Right atrium auricular region (tissue), 2 donors: ENCODE results near the gene PPP1R16B. TPM values are rescaled to one million over a fixed set of nuclear protein-coding genes. Genes with fewer than 3 reads are reported as not detected.
A peak's percentile ranks its signal among the peaks of the same experiment; 100 is the strongest.
"Not testable (repeated sequence)": the region's sequence is repeated elsewhere in the genome, so short reads cannot be mapped to it uniquely, and the experiment has no call there.

Experiments used
- DNase-seq: peaks from one replicate; pipeline ENCODE4 v3.0.0-alpha.2; 2019; ENCODE audit warnings: low spot score
- H3K27ac ChIP-seq, 2 donors: fragments of 200-600 bp; sonication (generic); 1 replicate in 1 of 2; 2 replicates in 1 of 2; pipeline ENCODE4 v1.5.1; 2016 to 2019
- H3K27me3 ChIP-seq, 2 donors: fragments of 200-600 bp; sonication (generic); one replicate each; pipeline versions ENCODE4 v1.5.1 to v1.6.0; 2017 to 2019
- H3K36me3 ChIP-seq: fragments of 200-600 bp; sonication (generic); one replicate; pipeline ENCODE4 v1.5.1; 2016
- H3K4me1 ChIP-seq, 2 donors: fragments of 200-600 bp; sonication (generic); one replicate each; pipeline versions ENCODE4 v1.5.1 to v1.6.0; 2017 to 2019
- H3K4me3 ChIP-seq, 2 donors: fragments of 200-600 bp; sonication (generic); 1 replicate in 1 of 2; 2 replicates in 1 of 2; pipeline ENCODE4 v1.5.1; 2017 to 2019; ENCODE audit warnings: mild to moderate bottlenecking in 1 of 2, moderate library complexity in 1 of 2
- H3K9me3 ChIP-seq, 2 donors: fragments of 200-600 bp; sonication (generic); one replicate each; pipeline ENCODE4 v1.5.1; 2019
- CTCF ChIP-seq, 2 donors: fragments of 200-600 bp; sonication (generic); IDR thresholded peaks; one replicate each; pipeline ENCODE4 v1.5.1; 2019; ENCODE audit warnings: antibody characterized with exemption in 2 of 2
- total RNA-seq, 2 donors: library from RNA; depleted of rRNA; stranded (reverse); fragments of >200 nt; gene quantifications; one replicate each; pipeline ENCODE4 v1.1.0, GENCODE V29; 2016

Gene PPP1R16B
- total RNA-seq, 2 donors from 2014 or later, result 0.96 to 6.6 TPM

DNA sequence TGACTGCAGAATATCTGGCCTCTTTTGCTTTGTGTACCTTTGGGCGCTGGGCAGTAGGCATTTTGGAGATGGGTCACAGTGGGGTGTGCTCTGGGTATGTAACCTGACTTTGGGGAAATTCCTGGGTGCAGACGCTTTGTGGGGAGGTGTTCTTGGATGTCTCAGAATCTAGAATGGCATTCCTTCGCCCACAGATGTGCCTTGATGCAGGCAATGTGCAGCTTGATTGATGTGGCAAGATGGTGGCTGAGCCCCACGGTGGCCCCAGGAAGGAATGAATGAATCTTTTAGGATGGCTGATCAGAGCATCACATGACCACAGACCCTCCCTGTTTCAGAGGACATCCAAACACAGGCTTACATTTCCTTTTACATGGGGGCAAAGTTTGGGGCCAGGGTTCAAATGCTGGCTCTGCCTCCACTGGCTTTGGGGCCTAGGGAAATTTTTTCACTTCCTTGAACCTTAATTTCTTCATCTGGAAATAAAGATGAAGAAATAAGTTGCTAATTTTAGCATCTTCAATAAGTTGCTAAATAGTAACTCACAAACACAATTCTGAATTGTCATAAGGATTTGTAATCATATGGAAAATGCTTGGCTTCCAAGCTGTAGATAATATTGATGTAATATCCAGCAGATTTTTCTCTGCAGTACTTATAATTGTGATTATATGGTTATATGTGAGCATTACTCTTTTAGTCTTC is 5.6 kb downstream of the PPP1R16B start:
- Histone ChIP-seq H3K9me3 (no peaks in the 10 kb centered on the region), H3K36me3 (no peaks in the 10 kb centered on the region), H3K27me3 (peaks cover 5 to 6% of the 10 kb centered on the region in 2 donors), H3K4me3 (no peak overlapping the region), H3K4me1 (peaks cover 0 to 16% of the 10 kb centered on the region in 2 donors), H3K27ac (no peak overlapping the region)
- no peak for DNase-seq
- no peak for TF ChIP-seq CTCF (IDR thresholded peaks at IDR 0.05)

DNA sequence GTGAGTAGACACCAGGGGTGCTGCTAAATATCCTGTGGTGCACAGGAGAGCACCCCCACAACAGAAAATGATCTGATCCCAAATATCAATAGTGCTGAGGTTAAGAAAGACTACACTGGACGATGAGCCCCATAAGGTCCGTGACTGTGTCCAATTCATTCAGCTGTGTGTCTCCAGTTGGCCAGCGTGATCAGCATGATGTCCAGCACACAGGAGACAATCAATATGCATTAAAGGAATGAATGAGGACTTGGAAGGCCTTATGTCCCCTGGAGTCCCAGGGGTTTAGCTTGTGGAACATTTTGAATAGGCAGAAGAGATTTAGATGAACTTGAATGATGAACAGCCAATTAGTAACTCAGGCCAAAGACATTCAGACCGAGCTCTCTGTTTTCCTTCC is 6.3 kb downstream of the PPP1R16B start:
- H3K36me3 ChIP-seq, result no peaks in the 10 kb centered on the region
- H3K9me3 ChIP-seq, result no peaks in the 10 kb centered on the region
- H3K27ac ChIP-seq, result peak overlapping the region in 1 of 2 donors; percentile 29
- H3K4me3 ChIP-seq, result no peak overlapping the region
- H3K4me1 ChIP-seq, result peaks cover 0 to 9% of the 10 kb centered on the region in 2 donors
- peaks cover 0 to 2% of the 10 kb centered on the region in 2 donors for H3K27me3 ChIP-seq
- DNase-seq, result no peak
- TF ChIP-seq CTCF (IDR thresholded peaks at IDR 0.05), result no peak

DNA sequence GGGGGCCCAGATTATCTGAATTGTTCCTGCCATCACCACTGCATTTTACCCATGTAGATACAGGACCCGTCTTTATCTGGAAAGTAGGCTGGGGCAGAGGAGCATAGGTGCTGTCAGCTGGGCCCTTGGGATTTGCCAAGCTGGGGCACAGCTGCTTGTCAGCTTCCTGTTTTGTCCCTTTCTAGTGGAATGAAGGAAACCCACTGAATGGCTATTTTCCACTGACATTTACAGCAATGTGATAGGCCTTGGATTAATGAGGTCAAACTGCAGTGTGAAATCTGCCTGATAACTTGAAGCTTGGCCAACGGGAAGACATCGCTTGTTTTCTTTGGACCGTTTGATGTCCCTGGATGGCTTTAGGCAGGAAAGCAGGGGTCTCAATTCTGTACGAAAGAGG is 6.7 kb downstream of the PPP1R16B start:
- H3K9me3 ChIP-seq, result no peaks in the 10 kb centered on the region
- no peaks in the 10 kb centered on the region for H3K36me3 ChIP-seq
- H3K4me3 ChIP-seq, result no peak overlapping the region
- peaks cover 0 to 6% of the 10 kb centered on the region in 2 donors for H3K4me1 ChIP-seq
- no peak for DNase-seq
- H3K27me3 ChIP-seq, result no peaks in the 10 kb centered on the region
- peak overlapping the region in 1 of 2 donors; percentile 29 for H3K27ac ChIP-seq
- no peak for TF ChIP-seq CTCF (IDR thresholded peaks at IDR 0.05)

DNA sequence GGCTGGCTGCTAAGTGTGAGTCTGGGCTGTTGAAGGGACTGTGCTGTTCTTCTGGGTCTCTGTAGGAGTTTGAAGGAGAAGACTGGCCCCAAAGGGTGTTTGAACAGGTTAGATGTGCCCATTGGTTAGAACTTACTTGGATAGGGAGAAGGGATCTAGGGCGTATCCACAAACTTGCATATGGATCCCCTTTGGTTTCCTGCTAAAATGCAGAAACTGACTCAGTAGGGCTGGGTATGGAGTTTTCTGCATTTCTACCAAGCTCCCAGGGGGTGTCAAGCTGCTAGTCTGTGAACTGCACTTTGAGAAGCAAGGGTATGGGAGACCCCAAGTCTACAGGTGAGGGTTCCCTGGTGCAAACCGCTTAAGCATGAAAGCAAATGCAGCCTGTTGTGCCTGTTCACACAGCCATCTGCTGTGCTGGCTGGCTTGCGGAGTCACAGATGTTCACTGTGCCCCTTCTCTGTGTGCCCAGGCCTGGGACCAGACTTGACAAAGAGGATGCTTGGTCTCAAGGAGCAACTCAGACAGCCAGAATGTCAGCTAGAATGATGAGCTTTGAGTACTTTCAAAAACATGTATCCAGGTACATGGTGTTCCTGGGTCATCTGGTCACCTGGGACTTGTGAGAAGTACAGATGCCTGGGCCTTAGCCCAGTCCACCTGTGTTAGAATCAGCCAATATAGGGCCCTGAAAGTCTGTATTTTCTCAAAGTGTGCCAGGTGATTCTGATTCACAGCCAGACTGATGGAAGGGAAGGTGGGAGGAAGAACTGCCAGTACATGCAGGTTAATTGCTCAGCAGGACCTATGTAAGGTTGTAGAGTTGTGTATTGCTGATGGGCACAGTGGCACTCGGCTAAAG is 7.4 kb downstream of the PPP1R16B start:
- Histone ChIP-seq H3K36me3 (no peaks in the 10 kb centered on the region), H3K9me3 (no peaks in the 10 kb centered on the region), H3K4me3 (no peak overlapping the region), H3K27me3 (no peaks in the 10 kb centered on the region), H3K4me1 (peaks cover 0 to 6% of the 10 kb centered on the region in 2 donors), H3K27ac (no peak overlapping the region)
- no peak for DNase-seq
- TF ChIP-seq CTCF (IDR thresholded peaks at IDR 0.05), result no peak

DNA sequence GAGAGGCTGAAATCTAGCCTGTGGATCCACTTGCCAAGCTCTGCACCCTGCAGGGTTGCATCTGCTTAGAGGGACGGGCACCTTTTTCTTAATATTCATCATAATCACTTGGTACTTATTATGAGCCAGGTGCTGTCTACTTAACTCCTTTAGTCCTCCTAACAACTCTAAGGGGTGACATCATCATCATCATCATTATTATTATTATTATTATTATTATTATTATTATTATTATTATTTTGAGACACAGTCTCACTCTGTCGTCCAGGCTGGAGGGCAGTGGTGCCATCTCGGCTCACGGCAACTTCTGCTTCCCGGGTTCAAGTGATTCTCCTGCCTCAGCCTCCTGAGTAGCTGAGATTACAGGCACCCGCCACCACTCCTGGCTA is 8.1 kb downstream of the PPP1R16B start:
- H3K9me3 ChIP-seq, H3K36me3 ChIP-seq, DNase-seq, H3K27ac ChIP-seq, H3K4me3 ChIP-seq, H3K27me3 ChIP-seq, H3K4me1 ChIP-seq: not testable (repeated sequence)

GRCh38 chr20:38815446-38815845 is 9.9 kb downstream of the PPP1R16B start:
- no peak for TF ChIP-seq CTCF (IDR thresholded peaks at IDR 0.05)
- no peak for DNase-seq
- Histone ChIP-seq H3K27me3 (no peaks in the 10 kb centered on the region), H3K9me3 (no peaks in the 10 kb centered on the region), H3K4me3 (no peak overlapping the region), H3K4me1 (no peaks in the 10 kb centered on the region), H3K36me3 (no peaks in the 10 kb centered on the region), H3K27ac (no peak overlapping the region)
